Brain microvascular endothelial cell (primary cell): Measurements from ENCODE around the gene SBF2.

Experiments
- DNase-seq: peaks from one replicate; pipeline ENCODE4 v3.0.0-alpha.2; 2020
- H3K27ac ChIP-seq: fragments of 250-450 bp; sonication (Bioruptor Pico); 2 replicates; pipeline ENCODE4 v1.5.1; 2020; ENCODE audit warnings: mild to moderate bottlenecking, moderate library complexity
- H3K27me3 ChIP-seq: fragments of 250-450 bp; sonication (Bioruptor Pico); replicated peaks from 2 replicates; pipeline ENCODE4 v1.5.1; 2020; ENCODE audit warnings: mild to moderate bottlenecking
- H3K36me3 ChIP-seq: fragments of 250-450 bp; sonication (Bioruptor Pico); replicated peaks from 2 replicates; pipeline ENCODE4 v1.5.1; 2020; ENCODE audit warnings: mild to moderate bottlenecking
- H3K4me3 ChIP-seq: 2 replicates; pipeline ENCODE4 v1.5.1; 2011; ENCODE audit warnings: low read depth, mild to moderate bottlenecking, control low read depth, low read length, moderate library complexity
- CTCF ChIP-seq: IDR thresholded peaks from 2 replicates; pipeline ENCODE4 v1.5.1; 2011; ENCODE audit warnings: low read depth, mild to moderate bottlenecking, moderate library complexity, low read length, control low read depth, inconsistent platforms; ENCODE audit errors: missing control alignments
- in situ Hi-C: cut with HindIII; loops from 2 replicates; pipeline ENCODE4 v1.10.0; 2017; ENCODE audit warnings: low sequenced_read_pairs, low pct_ligation_motif_present

Gene SBF2

DNA sequence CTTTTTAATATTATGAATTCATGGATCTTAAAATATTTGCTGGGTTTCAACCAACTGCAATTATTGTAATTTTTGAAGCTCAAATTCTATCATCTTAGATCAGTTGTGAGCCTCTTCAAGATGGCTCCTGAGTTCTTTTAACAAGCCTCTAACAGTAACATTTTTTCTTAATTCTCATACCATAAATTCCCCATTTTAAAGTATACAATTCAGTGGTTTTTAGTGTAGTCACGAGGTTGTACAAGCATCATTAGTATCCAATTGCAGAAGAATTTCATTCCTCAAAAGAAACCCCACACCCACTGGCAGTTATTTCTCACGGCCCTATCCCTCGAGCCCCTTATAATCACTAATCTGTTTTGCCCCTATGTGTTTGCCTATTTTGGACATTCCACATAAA is 270.8 kb downstream of the SBF2 start:
- DNase-seq, result no peak
- no peak overlapping the region for H3K27ac ChIP-seq
- in situ Hi-C loops, result no loop called here
- no peaks in the 10 kb centered on the region for H3K27me3 ChIP-seq
- no peak for TF ChIP-seq CTCF
- no peak overlapping the region for H3K4me3 ChIP-seq
- no peaks in the 10 kb centered on the region for H3K36me3 ChIP-seq

- in situ Hi-C loops, result no loop called here
- TF ChIP-seq CTCF, result no peak
- Histone ChIP-seq H3K4me3 (no peak overlapping the region), H3K27ac (no peak overlapping the region), H3K27me3 (no peaks in the 10 kb centered on the region), H3K36me3 (no peaks in the 10 kb centered on the region)
- DNase-seq, result no peak
Measured at GRCh38 chr11:10022764-10023163, 271.3 kb downstream of the SBF2 start.

GRCh38 chr11:10021563-10021962 is 272.5 kb downstream of the SBF2 start:
- no peak overlapping the region for H3K27ac ChIP-seq
- no peaks in the 10 kb centered on the region for H3K36me3 ChIP-seq
- no peak overlapping the region for H3K4me3 ChIP-seq
- no peak for DNase-seq
- no peak for TF ChIP-seq CTCF
- no peaks in the 10 kb centered on the region for H3K27me3 ChIP-seq
- in situ Hi-C loops, result no loop called here

DNA sequence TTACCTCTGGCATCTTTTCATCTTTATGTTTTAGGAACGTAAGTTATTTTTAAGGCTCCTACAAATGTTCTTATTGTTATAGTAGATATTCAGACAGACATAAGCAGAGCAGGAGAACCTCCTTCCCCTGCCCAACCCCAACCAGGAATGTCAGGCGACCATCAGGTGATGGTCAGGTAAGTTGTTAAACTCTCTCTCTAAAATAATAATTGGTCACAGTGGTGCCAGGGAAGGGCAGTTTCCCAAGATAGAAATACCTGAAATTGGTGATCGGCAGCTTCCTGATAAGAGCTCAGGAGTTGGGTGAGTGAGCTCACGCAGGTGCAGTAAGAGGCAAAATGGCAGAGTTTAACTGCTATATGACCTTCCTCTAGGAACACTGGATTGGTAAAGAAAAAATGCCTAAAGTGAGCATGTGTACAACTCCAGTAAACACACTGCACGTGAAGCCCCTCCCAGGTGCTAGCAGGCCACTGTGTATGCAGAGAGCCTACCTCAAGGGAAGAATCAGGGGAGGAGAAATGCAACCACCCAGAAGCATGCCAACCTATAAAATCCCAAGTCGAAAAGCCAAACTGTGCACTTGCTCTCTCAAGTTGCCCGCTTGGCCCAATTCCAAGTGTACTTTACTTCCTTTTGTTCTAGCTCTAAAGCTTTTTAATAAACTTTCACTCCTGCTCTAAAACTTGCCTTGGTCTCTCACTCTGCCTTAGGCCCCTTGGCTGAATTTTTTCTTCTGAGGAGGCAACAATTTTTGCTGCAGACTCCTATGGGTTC is 273.9 kb downstream of the SBF2 start:
- in situ Hi-C loops, result no loop called here
- H3K27ac ChIP-seq, result no peak overlapping the region
- H3K4me3 ChIP-seq, result no peak overlapping the region
- TF ChIP-seq CTCF, result no peak
- H3K27me3 ChIP-seq, result no peaks in the 10 kb centered on the region
- H3K36me3 ChIP-seq, result no peaks in the 10 kb centered on the region
- no peak for DNase-seq

GRCh38 chr11:10017911-10018310 is 276.1 kb downstream of the SBF2 start:
- Histone ChIP-seq H3K36me3 (no peaks in the 10 kb centered on the region), H3K27ac (no peak overlapping the region), H3K4me3 (no peak overlapping the region), H3K27me3 (no peaks in the 10 kb centered on the region)
- TF ChIP-seq CTCF, result no peak
- in situ Hi-C loops, result no loop called here
- no peak for DNase-seq

DNA sequence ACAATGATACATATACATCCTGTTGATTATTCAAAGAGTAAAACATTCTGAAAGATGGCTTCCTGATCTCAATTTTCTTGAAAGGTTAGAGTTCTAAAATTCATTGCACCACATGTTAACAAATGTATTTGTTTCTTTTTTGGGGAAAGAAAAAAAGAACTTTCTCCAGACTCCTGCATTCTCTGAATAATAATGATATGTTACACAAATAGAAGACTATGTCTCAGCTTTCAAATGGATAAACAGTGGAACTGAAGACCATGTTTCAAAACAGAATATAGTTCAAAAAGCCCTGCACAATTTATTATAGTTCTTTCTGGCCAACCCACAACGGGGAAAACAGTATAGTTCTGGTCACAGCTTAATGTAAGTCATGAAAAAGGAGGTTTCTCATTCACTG is 277.0 kb downstream of the SBF2 start:
- in situ Hi-C loops, result no loop called here
- no peaks in the 10 kb centered on the region for H3K36me3 ChIP-seq
- TF ChIP-seq CTCF, result no peak
- H3K4me3 ChIP-seq, result no peak overlapping the region
- no peak overlapping the region for H3K27ac ChIP-seq
- H3K27me3 ChIP-seq, result no peaks in the 10 kb centered on the region
- DNase-seq, result no peak
